ENCODE data around the gene SPRED1. TPM values are rescaled to one million over a fixed set of nuclear protein-coding genes. Genes with fewer than 3 reads are reported as not detected.
A peak's percentile ranks its signal among the peaks of the same experiment; 100 is the strongest.

The SPRED1 gene
- total RNA-seq, 4 donors from 2014 or later, result 22.0 to 74.8 (median 35.9) TPM

DNA sequence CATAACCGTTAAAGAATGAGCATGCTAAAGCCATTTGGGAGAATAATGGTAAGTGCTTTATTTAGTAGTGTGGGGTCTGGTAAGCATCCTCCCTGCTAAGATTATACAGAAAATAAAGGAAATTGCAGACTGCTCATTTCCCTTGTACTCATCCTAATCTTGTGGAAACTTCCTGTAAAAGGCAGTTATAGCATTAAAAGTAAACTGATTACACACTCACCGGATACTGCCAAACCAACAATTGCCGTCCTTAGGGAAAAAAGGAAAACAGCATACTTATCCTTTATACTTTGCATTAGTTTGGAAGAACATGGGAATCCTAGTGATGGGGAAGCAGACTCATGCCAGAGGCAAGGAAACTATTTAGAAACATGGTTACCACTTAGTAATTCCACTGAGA is 5.3 kb upstream of the SPRED1 start:
- TF ChIP-seq CTCF (IDR thresholded peaks at IDR 0.05), result no peak
- DNase-seq (ENCODE audit: low spot score), result no peak
- no peak for ATAC-seq (ENCODE audit: low FRiP score)

GRCh38 chr15:38253351-38253781 is 730 bp downstream of the SPRED1 start:
- no peak for TF ChIP-seq CTCF (IDR thresholded peaks at IDR 0.05)
- ATAC-seq (ENCODE audit: low FRiP score) (peak; percentile 23), DNase-seq (ENCODE audit: low spot score) (no peak)

DNA sequence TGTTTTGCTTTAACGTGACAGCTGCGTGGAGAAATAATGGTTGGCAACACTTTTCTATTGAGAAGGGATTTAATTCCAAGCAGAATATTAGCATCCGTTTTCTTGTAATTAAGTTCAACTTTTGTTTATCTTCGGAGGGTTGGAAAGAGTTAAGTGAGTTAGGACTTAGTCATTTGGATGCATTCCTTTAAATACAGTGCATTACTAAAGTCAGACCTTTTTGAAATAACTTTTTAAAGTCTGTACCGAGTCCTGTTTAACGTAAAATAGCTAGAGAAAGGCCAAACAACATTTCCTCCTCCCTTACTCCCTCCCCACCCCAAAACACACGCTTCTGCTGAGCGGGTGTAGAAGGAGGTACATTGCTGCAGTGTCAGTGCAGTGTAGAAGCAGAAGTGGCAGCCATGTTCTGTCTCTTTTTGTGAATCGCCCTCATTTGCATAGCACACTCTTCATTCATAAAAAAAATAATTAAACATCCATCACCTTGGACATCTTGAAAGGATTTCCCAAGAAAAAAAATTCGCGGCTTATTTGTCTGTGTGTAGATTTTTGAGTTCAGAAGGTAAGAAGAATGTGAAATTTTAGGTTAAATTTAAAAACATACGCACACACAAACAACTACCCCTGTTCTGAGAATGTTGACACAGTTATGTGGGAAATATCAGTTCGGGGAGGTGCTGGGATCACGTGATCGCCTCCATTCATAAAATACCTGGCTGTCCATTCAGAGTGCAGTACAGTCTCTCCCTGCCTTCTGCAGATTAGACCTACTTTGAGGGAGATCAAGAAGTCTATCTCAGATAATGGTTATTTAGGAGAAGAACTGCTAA is 1.6 kb downstream of the SPRED1 start:
- no peak for ATAC-seq (ENCODE audit: low FRiP score)
- TF ChIP-seq CTCF (IDR thresholded peaks at IDR 0.05), result no peak
- DNase-seq (ENCODE audit: low spot score), result no peak

DNA sequence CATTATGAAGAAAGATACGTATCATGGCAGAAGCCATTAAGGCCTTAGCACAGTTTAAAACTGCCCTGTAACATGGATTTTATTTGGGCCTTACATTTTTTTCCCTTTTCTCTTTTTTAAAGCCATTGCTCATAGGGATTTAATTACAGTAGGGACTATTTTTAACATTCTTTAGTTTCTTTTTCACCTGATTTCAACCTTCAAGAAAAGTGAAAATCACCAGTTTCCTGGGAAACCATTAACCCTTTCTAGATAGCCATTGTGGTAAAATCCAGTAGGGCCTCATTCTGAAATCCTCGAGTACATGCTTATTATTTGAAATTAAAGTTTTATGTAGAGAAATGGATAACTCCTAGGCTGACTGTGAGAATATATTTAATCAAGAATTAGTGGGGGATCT is 3.1 kb downstream of the SPRED1 start:
- no peak for ATAC-seq (ENCODE audit: low FRiP score)
- no peak for TF ChIP-seq CTCF (IDR thresholded peaks at IDR 0.05)
- no peak for DNase-seq (ENCODE audit: low spot score)

- no peak for ATAC-seq (ENCODE audit: low FRiP score)
- no peak for DNase-seq (ENCODE audit: low spot score)
- no peak for TF ChIP-seq CTCF (IDR thresholded peaks at IDR 0.05)
Observed at GRCh38 chr15:38257676-38258075, 5.0 kb downstream of the SPRED1 start.

GRCh38 chr15:38259134-38259533 is 6.5 kb downstream of the SPRED1 start:
- no peak for TF ChIP-seq CTCF (IDR thresholded peaks at IDR 0.05)
- DNase-seq (ENCODE audit: low spot score) (no peak), ATAC-seq (ENCODE audit: low FRiP score) (no peak)

DNA sequence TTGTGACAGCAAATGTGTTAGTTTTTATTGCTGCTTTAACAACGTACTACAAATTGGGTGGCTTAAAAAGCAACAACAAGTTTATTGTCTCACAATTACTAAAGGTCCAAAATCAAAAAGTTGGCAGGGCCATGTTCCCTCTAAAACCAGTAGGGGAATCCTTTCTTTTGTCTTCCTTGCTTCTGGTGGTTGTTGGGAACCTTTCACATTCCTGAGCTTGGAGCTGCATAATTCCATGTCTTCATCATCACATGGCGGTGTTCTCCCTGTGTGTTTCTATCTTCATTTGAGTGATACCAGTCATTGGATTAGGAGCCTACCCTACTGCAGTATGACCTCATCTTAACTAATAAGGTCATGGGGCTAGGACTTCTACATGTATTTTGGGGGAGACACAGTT is 7.4 kb downstream of the SPRED1 start:
- ATAC-seq (ENCODE audit: low FRiP score) (no peak), DNase-seq (ENCODE audit: low spot score) (no peak)
- TF ChIP-seq CTCF (IDR thresholded peaks at IDR 0.05), result no peak
